A549 (cell line): ENCODE data around the gene OSGIN1.

ENCODE experiments used
- BHLHE40 ChIP-seq: IDR thresholded peaks from 2 replicates; pipeline ENCODE4 v1.6.1; 2012; ENCODE audit warnings: low read depth, low read length, inconsistent platforms
- CBX2 ChIP-seq: fragments of 200-600 bp; sonication (generic); IDR thresholded peaks from 2 replicates; pipeline ENCODE4 v1.6.1; 2016; ENCODE audit warnings: low read depth, mild to moderate bottlenecking, borderline replicate concordance
- CHD4 ChIP-seq: fragments of 200-600 bp; sonication (generic); IDR thresholded peaks from 2 replicates; pipeline ENCODE4 v1.6.1; 2016; ENCODE audit warnings: antibody characterized with exemption, mild to moderate bottlenecking, borderline replicate concordance
- CTCF ChIP-seq: fragments of >200 bp; sonication (Bioruptor Twin); formaldehyde crosslinking; IDR thresholded peaks from 3 replicates; pipeline ENCODE4 v1.5.1; 2016
- EHF ChIP-seq: fragments of 250-450 bp; sonication (Bioruptor Pico); IDR thresholded peaks from 2 replicates; pipeline ENCODE4 v1.5.0; 2020; ENCODE audit warnings: mild to moderate bottlenecking
- HOXB5 ChIP-seq: fragments of 250-450 bp; sonication (Bioruptor Pico); IDR thresholded peaks from 2 replicates; pipeline ENCODE4 v1.5.0; 2020; ENCODE audit warnings: mild to moderate bottlenecking, moderate library complexity
- MAX ChIP-seq: IDR thresholded peaks from 2 replicates; pipeline ENCODE4 v1.6.1; 2012
- NFE2L2 ChIP-seq: fragments of 150-350 bp; conservative IDR thresholded peaks from 2 replicates; pipeline ENCODE4 v1.6.1; 2014; ENCODE audit warnings: low read length
- RARB ChIP-seq: fragments of 250-450 bp; sonication (Bioruptor Pico); IDR thresholded peaks from 2 replicates; pipeline ENCODE4 v1.8.0; 2021; ENCODE audit warnings: mild to moderate bottlenecking, moderate library complexity
- RCOR1 ChIP-seq: fragments of 150-350 bp; IDR thresholded peaks from 2 replicates; pipeline ENCODE4 v1.6.1; 2014; ENCODE audit warnings: antibody characterized with exemption, low read length, low read depth
- RNF2 ChIP-seq: fragments of 200-600 bp; sonication (generic); IDR thresholded peaks from 2 replicates; pipeline ENCODE4 v1.6.1; 2016; ENCODE audit warnings: low read depth, mild to moderate bottlenecking, antibody characterized with exemption, moderate library complexity, borderline replicate concordance
- TP53 ChIP-seq: fragments of 250-450 bp; sonication (Bioruptor Pico); IDR thresholded peaks from 2 replicates; pipeline ENCODE4 v1.5.0; 2021; ENCODE audit warnings: mild to moderate bottlenecking, moderate library complexity

- TF ChIP-seq CTCF: no peak
- TF ChIP-seq MAX: no peak
- no peak for TF ChIP-seq TP53 (CRISPR knock-in tag)
- no peak for TF ChIP-seq RNF2
- TF ChIP-seq EHF: no peak
- no peak for TF ChIP-seq BHLHE40
- TF ChIP-seq RARB (CRISPR knock-in tag): no peak
- no peak for TF ChIP-seq HOXB5 (CRISPR knock-in tag)
- no peak for TF ChIP-seq CBX2
- no peak for TF ChIP-seq NFE2L2
- TF ChIP-seq CHD4: no peak
- TF ChIP-seq RCOR1: no peak
These were observed 17.4 kb downstream of the OSGIN1 start for GRCh38 chr16:83970430-83970815.
